ENCODE measurements around the gene TMPRSS11E. TPM values are rescaled to one million over a fixed set of nuclear protein-coding genes. Genes with fewer than 3 reads are reported as not detected.

The TMPRSS11E gene
- total RNA-seq, 1 donor from 2014 or later: 0.16 TPM

Other genes starting within 250 kb of the TMPRSS11E start
- 0.78 TPM for gene TMPRSS11B, start 201.8 kb upstream of the TMPRSS11E start, total RNA-seq
- gene YTHDC1, start 97.4 kb upstream of the TMPRSS11E start, total RNA-seq: 103 TPM
- gene UGT2B17, start 128.9 kb downstream of the TMPRSS11E start, total RNA-seq: not detected
- gene UGT2B15, start 223.2 kb downstream of the TMPRSS11E start, total RNA-seq: not detected

All from occipital lobe (tissue), 1 donor.